Stimulated activated CD8-positive, alpha-beta memory T cell treated with anti-CD3 and anti-CD28 coated beads, Interleukin-4, amount 100 ng/mL, for 4 hours (primary cell): ENCODE data around the gene NDUFAF2.
"Not testable (repeated sequence)": the region's sequence is repeated elsewhere in the genome, so short reads cannot be mapped to it uniquely, and the experiment has no call there.

ENCODE experiments used
- DNase-seq, 2 donors: peaks; one replicate each; pipeline ENCODE4 v3.0.0-alpha.2; 2020; ENCODE audit warnings: low read depth in 2 of 2, low spot score in 1 of 2

NDUFAF2 gene

GRCh38 chr5:61171479-61171878, 226.5 kb downstream of the NDUFAF2 start:
- DNase-seq, result no peak

- DNase-seq, result no peak
Measured at GRCh38 chr5:61176631-61177030, 231.6 kb downstream of the NDUFAF2 start.

- DNase-seq, result no peak
Measured at GRCh38 chr5:61177070-61177469, 232.1 kb downstream of the NDUFAF2 start.

- no peak for DNase-seq
Measured at GRCh38 chr5:61177716-61178115, 232.7 kb downstream of the NDUFAF2 start.

- no peak for DNase-seq
Measured at GRCh38 chr5:61178702-61179101, 233.7 kb downstream of the NDUFAF2 start.

- DNase-seq, result no peak
Measured at GRCh38 chr5:61180886-61181285, 235.9 kb downstream of the NDUFAF2 start.

GRCh38 chr5:61182449-61182848, 237.4 kb downstream of the NDUFAF2 start:
- no peak for DNase-seq

- no peak for DNase-seq
Measured at GRCh38 chr5:61183538-61183937, 238.5 kb downstream of the NDUFAF2 start.

- no peak for DNase-seq
Measured at GRCh38 chr5:61184708-61185107, 239.7 kb downstream of the NDUFAF2 start.

GRCh38 chr5:61186634-61187033, 241.6 kb downstream of the NDUFAF2 start:
- DNase-seq, result no peak

GRCh38 chr5:61187352-61187751, 242.3 kb downstream of the NDUFAF2 start:
- DNase-seq, result not testable (repeated sequence)

GRCh38 chr5:61187826-61188225, 242.8 kb downstream of the NDUFAF2 start:
- not testable (repeated sequence) for DNase-seq

GRCh38 chr5:61198606-61199005, 253.6 kb downstream of the NDUFAF2 start:
- no peak for DNase-seq

GRCh38 chr5:61200582-61201155, 255.7 kb downstream of the NDUFAF2 start:
- no peak for DNase-seq

GRCh38 chr5:61202213-61202612, 257.2 kb downstream of the NDUFAF2 start:
- no peak for DNase-seq
